Subcutaneous abdominal adipose tissue (tissue), 5 donors: ENCODE data around the gene TSHZ1.

Experiments used
- H3K27ac ChIP-seq: one replicate; pipeline ENCODE4 v1.7.0; 2013; ENCODE audit warnings: low read depth, mild to moderate bottlenecking, inconsistent platforms, low read length, moderate library complexity
- H3K27me3 ChIP-seq, 5 donors: one replicate each; pipeline ENCODE4 v1.7.0; 2013; ENCODE audit warnings: low read length in 5 of 5, inconsistent platforms in 1 of 5; ENCODE audit not compliant: control insufficient read depth in 5 of 5, insufficient read depth in 4 of 5
- H3K36me3 ChIP-seq, 5 donors: one replicate each; pipeline ENCODE4 v1.7.0; 2013; ENCODE audit warnings: low read length in 5 of 5; ENCODE audit not compliant: control insufficient read depth in 5 of 5, insufficient read depth in 5 of 5
- H3K4me1 ChIP-seq, 5 donors: one replicate each; pipeline ENCODE4 v1.7.0; 2013; ENCODE audit warnings: low read length in 5 of 5, mild to moderate bottlenecking in 3 of 5, moderate library complexity in 1 of 5; ENCODE audit not compliant: control insufficient read depth in 5 of 5, insufficient read depth in 5 of 5
- H3K4me3 ChIP-seq, 5 donors: one replicate each; pipeline ENCODE4 v1.7.0; 2013; ENCODE audit warnings: low read length in 5 of 5, low read depth in 1 of 5
- H3K9ac ChIP-seq, 5 donors: one replicate each; pipeline ENCODE4 v1.7.0; 2013; ENCODE audit warnings: low read length in 5 of 5, mild to moderate bottlenecking in 4 of 5, moderate library complexity in 3 of 5
- H3K9me3 ChIP-seq, 5 donors: one replicate each; pipeline ENCODE4 v1.7.0; 2013; ENCODE audit warnings: low read length in 5 of 5; ENCODE audit not compliant: control insufficient read depth in 5 of 5
- donor health status: healthy.
- donor health status: healthy.
- donor health status: healthy.
- donor health status: healthy.
- donor health status: healthy.

Gene TSHZ1

DNA sequence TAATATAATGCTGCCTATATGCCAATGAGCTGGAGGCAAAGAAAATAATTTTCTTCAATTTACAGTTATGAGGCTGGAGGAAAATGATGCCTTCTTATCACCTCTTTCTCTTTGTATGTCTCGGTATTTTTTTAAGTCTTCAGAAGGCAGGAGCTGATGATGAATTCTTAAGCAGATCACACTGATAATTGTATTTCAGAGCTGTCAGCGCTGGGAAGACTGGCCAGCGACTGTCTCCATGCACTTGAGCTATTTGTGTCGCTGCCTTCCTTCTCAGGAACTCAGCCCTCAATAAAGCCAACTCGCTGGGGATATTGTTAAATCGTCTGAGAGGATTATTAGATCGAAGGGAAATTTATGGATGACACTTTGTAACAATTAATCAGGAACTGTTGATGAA lies 42.0 kb upstream of the TSHZ1 start:
- Histone ChIP-seq H3K9ac (no peak overlapping the region), H3K27ac (no peak overlapping the region), H3K9me3 (no peaks in the 10 kb centered on the region), H3K4me3 (no peak overlapping the region), H3K27me3 (no peaks in the 10 kb centered on the region), H3K4me1 (peaks cover 0 to 51% (median 4%) of the 10 kb centered on the region in 5 donors), H3K36me3 (no peaks in the 10 kb centered on the region)

DNA sequence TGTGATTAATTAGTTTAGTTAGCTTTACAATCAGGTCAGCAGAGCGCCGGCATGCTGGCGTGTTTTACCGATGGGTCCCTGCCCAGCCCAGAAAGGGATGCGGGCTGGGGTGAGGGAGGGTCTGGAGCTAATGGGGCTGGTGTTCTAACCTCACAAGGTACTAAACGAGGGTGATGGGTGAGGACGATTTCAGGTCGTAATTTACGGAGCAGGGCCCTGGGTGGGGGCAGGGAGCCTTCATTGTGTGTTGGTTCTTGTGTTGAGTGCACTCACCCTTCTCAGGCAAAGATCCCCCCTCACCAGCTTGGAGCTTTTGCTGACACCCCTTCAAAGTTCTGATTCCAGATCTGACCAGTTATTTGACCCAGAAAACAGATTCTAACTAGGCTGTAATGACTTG lies 41.2 kb upstream of the TSHZ1 start:
- Histone ChIP-seq H3K9me3 (no peaks in the 10 kb centered on the region), H3K9ac (no peak overlapping the region), H3K4me3 (no peak overlapping the region), H3K27me3 (no peaks in the 10 kb centered on the region), H3K4me1 (peaks cover 0 to 52% (median 4%) of the 10 kb centered on the region in 5 donors), H3K27ac (peak overlapping the region; percentile 11), H3K36me3 (no peaks in the 10 kb centered on the region)

DNA sequence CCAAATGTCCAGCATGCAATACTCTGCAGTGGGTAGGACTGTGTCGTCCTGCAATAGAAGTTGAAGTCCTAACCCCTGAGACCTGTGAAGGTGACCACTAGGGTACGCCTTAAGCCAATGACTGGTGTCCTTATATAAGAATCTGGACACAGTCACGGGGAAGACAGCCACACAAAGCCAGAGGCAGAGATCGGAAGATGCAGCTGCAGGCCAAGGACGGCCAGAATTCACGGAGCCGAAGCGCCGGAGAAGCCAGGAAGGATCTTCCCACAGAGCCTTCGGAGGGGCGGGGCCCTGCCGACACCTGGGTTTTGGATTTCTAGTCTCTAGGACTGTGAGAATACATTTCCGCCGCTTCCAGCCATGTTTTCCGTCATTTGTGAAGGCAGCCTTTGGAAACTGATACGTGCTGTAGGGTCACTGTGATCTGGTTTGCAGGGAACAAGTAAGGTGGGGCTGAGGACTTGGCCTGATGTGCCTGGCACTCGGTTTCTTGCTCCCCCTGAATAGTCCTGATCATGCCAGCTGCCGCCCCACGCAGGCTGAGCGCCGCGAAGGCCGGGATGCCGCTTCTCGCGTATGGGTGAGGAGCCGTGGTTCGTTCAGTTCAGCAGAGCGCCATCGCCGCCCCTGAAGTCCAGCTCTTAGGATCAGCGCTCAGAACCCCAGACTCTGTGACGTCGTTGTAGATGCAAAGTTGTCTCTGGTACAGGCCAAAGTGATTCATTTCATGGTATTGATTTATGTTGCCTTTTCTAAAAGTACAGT lies 40.4 kb upstream of the TSHZ1 start:
- no peaks in the 10 kb centered on the region for H3K27me3 ChIP-seq
- no peaks in the 10 kb centered on the region for H3K36me3 ChIP-seq
- H3K4me1 ChIP-seq, result peaks cover 0 to 52% (median 4%) of the 10 kb centered on the region in 5 donors
- peak overlapping the region in 3 of 5 donors; percentile 11 to 38 (median 25) for H3K4me3 ChIP-seq
- H3K9me3 ChIP-seq, result no peaks in the 10 kb centered on the region
- H3K9ac ChIP-seq, result peak overlapping the region in 1 of 5 donors; percentile 25
- H3K27ac ChIP-seq, result peak overlapping the region; percentile 74

GRCh38 chr18:75170916-75171315 lies 39.7 kb upstream of the TSHZ1 start:
- no peak overlapping the region for H3K4me3 ChIP-seq
- no peaks in the 10 kb centered on the region for H3K36me3 ChIP-seq
- peak overlapping the region; percentile 58 for H3K27ac ChIP-seq
- H3K9me3 ChIP-seq, result no peaks in the 10 kb centered on the region
- H3K27me3 ChIP-seq, result no peaks in the 10 kb centered on the region
- peaks cover 0 to 52% (median 4%) of the 10 kb centered on the region in 5 donors for H3K4me1 ChIP-seq
- H3K9ac ChIP-seq, result no peak overlapping the region

- Histone ChIP-seq H3K4me1 (peaks cover 0 to 45% (median 4%) of the 10 kb centered on the region in 5 donors), H3K9ac (no peak overlapping the region), H3K4me3 (no peak overlapping the region), H3K27ac (no peak overlapping the region), H3K36me3 (no peaks in the 10 kb centered on the region), H3K27me3 (no peaks in the 10 kb centered on the region), H3K9me3 (no peaks in the 10 kb centered on the region)
Observed at GRCh38 chr18:75172299-75173124, 38.1 kb upstream of the TSHZ1 start.

DNA sequence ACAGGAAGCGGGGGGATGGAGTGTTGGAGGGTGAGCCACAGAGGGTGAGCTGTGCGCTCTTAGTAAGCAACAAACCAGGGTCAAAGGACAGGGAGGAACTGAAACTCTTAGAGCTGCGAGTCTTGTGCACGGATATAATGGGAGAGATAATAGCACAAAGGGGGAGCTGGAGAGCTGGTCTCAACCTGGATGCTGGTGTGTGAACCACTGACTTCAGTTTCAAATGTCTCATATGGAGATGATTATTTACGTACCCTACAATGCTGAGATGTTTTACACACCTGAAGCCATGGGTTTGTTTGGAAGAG lies 37.5 kb upstream of the TSHZ1 start:
- no peaks in the 10 kb centered on the region for H3K36me3 ChIP-seq
- peaks cover 0 to 44% (median 4%) of the 10 kb centered on the region in 5 donors for H3K4me1 ChIP-seq
- no peak overlapping the region for H3K27ac ChIP-seq
- no peak overlapping the region for H3K9ac ChIP-seq
- no peaks in the 10 kb centered on the region for H3K9me3 ChIP-seq
- no peaks in the 10 kb centered on the region for H3K27me3 ChIP-seq
- H3K4me3 ChIP-seq, result no peak overlapping the region

- no peaks in the 10 kb centered on the region for H3K27me3 ChIP-seq
- no peak overlapping the region for H3K9ac ChIP-seq
- no peaks in the 10 kb centered on the region for H3K9me3 ChIP-seq
- no peak overlapping the region for H3K4me3 ChIP-seq
- peaks cover 0 to 37% (median 4%) of the 10 kb centered on the region in 5 donors for H3K4me1 ChIP-seq
- H3K27ac ChIP-seq, result no peak overlapping the region
- H3K36me3 ChIP-seq, result no peaks in the 10 kb centered on the region
Observed at GRCh38 chr18:75173738-75174137, 36.9 kb upstream of the TSHZ1 start.

- no peaks in the 10 kb centered on the region for H3K9me3 ChIP-seq
- H3K27ac ChIP-seq, result no peak overlapping the region
- no peak overlapping the region for H3K9ac ChIP-seq
- H3K36me3 ChIP-seq, result no peaks in the 10 kb centered on the region
- no peaks in the 10 kb centered on the region for H3K27me3 ChIP-seq
- H3K4me1 ChIP-seq, result peaks cover 0 to 18% (median 4%) of the 10 kb centered on the region in 5 donors
- no peak overlapping the region for H3K4me3 ChIP-seq
Observed at GRCh38 chr18:75176849-75177248, 33.7 kb upstream of the TSHZ1 start.

DNA sequence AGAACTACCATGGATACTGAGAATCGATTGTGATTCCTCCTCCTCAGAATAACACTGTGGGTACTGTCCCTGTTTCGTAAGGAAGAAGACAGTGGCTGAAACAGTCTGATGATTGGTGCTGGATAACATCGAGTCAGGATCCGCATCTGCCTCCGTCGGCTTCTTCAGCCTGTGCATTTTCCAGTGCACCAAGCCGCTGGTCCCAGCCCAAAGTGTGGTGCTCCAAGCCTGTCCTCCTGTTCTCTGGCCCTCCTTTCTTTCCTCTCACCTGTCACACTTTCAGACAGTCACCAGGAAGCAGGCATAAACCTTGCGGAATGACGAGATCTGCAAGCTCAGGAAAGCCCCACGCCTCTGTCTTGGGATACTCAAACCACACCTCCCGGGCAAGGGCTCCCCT lies 32.2 kb upstream of the TSHZ1 start:
- Histone ChIP-seq H3K4me3 (no peak overlapping the region), H3K27ac (no peak overlapping the region), H3K9ac (no peak overlapping the region), H3K4me1 (peaks cover 0 to 3% (median 0%) of the 10 kb centered on the region in 5 donors), H3K36me3 (no peaks in the 10 kb centered on the region), H3K9me3 (no peaks in the 10 kb centered on the region), H3K27me3 (no peaks in the 10 kb centered on the region)
